ENCODE results near the gene RNF180. TPM values are rescaled to one million over a fixed set of nuclear protein-coding genes. Genes with fewer than 3 reads are reported as not detected.

Gene RNF180
- polyA plus RNA-seq, 1 donor from 2014 or later: 6.4 TPM

- H3K4me2 ChIP-seq (ENCODE audit: low read length): no peak overlapping the region
- H4K20me1 ChIP-seq (ENCODE audit: insufficient read depth): no peaks in the 10 kb centered on the region
- no peaks in the 10 kb centered on the region for H3K79me2 ChIP-seq (replicated peaks; ENCODE audit: insufficient read depth, low read length)
- no peaks in the 10 kb centered on the region for H3K9me2 ChIP-seq (ENCODE audit: insufficient read depth, low read length)
- no peak overlapping the region for H2AFZ ChIP-seq (ENCODE audit: low read depth, low read length)
- H3K27me3 ChIP-seq (ENCODE audit: insufficient read depth, low read depth, low read length): no peaks in the 10 kb centered on the region
- no peak overlapping the region for H3K9ac ChIP-seq (ENCODE audit: low read length)
- H3K4me3 ChIP-seq (ENCODE audit: low read length): no peak overlapping the region
- no peaks in the 10 kb centered on the region for H3K36me3 ChIP-seq (ENCODE audit: insufficient read depth, low read length)
- H3K9me3 ChIP-seq (ENCODE audit: low read length): no peaks in the 10 kb centered on the region
- H3K27ac ChIP-seq (ENCODE audit: low read length): no peak overlapping the region
- no peaks in the 10 kb centered on the region for H3F3A ChIP-seq (ENCODE audit: insufficient read depth, low read length, poor library complexity, severe bottlenecking)
- TF ChIP-seq MXI1 (conservative IDR thresholded peaks at IDR 0.05; ENCODE audit: poor library complexity, severe bottlenecking) (no peak), CTCF (IDR thresholded peaks at IDR 0.05; ENCODE audit: poor library complexity, severe bottlenecking) (no peak), EZH2 (IDR thresholded peaks at IDR 0.05; ENCODE audit: borderline replicate concordance, insufficient read depth, low read length, poor library complexity, severe bottlenecking) (no peak), EP300 (conservative IDR thresholded peaks at IDR 0.05; ENCODE audit: poor library complexity, severe bottlenecking) (no peak), TAF1 (IDR thresholded peaks at IDR 0.05; ENCODE audit: low read depth) (no peak), POLR2AphosphoS5 (IDR thresholded peaks at IDR 0.05) (no peak), SMC3 (conservative IDR thresholded peaks at IDR 0.05; ENCODE audit: poor library complexity) (no peak), REST (IDR thresholded peaks at IDR 0.05; ENCODE audit: borderline replicate concordance) (no peak), RAD21 (conservative IDR thresholded peaks at IDR 0.05) (no peak)
These were observed 15.2 kb downstream of the RNF180 start for GRCh38 chr5:64180661-64181343.

- Histone ChIP-seq H3K79me2 (replicated peaks; ENCODE audit: insufficient read depth, low read length) (no peaks in the 10 kb centered on the region), H3K4me2 (ENCODE audit: low read length) (no peak overlapping the region), H4K20me1 (ENCODE audit: insufficient read depth) (no peaks in the 10 kb centered on the region), H3K27ac (ENCODE audit: low read length) (no peak overlapping the region), H3K9me2 (ENCODE audit: insufficient read depth, low read length) (no peaks in the 10 kb centered on the region), H3K9ac (ENCODE audit: low read length) (no peak overlapping the region), H2AFZ (ENCODE audit: low read depth, low read length) (no peak overlapping the region), H3K9me3 (ENCODE audit: low read length) (no peaks in the 10 kb centered on the region), H3K27me3 (ENCODE audit: insufficient read depth, low read depth, low read length) (no peaks in the 10 kb centered on the region), H3K36me3 (ENCODE audit: insufficient read depth, low read length) (no peaks in the 10 kb centered on the region), H3K4me3 (ENCODE audit: low read length) (no peak overlapping the region), H3F3A (ENCODE audit: insufficient read depth, low read length, poor library complexity, severe bottlenecking) (no peaks in the 10 kb centered on the region)
- TF ChIP-seq SMC3 (conservative IDR thresholded peaks at IDR 0.05; ENCODE audit: poor library complexity) (no peak), EP300 (conservative IDR thresholded peaks at IDR 0.05; ENCODE audit: poor library complexity, severe bottlenecking) (no peak), RAD21 (conservative IDR thresholded peaks at IDR 0.05) (no peak), TAF1 (IDR thresholded peaks at IDR 0.05; ENCODE audit: low read depth) (no peak), CTCF (IDR thresholded peaks at IDR 0.05; ENCODE audit: poor library complexity, severe bottlenecking) (no peak), REST (IDR thresholded peaks at IDR 0.05; ENCODE audit: borderline replicate concordance) (no peak), MXI1 (conservative IDR thresholded peaks at IDR 0.05; ENCODE audit: poor library complexity, severe bottlenecking) (no peak), POLR2AphosphoS5 (IDR thresholded peaks at IDR 0.05) (no peak), EZH2 (IDR thresholded peaks at IDR 0.05; ENCODE audit: borderline replicate concordance, insufficient read depth, low read length, poor library complexity, severe bottlenecking) (no peak)
These were observed 15.8 kb downstream of the RNF180 start for GRCh38 chr5:64181440-64181839.
